GM10266 (cell line): Measurements from ENCODE around the gene NCOR1.
"Not testable (repeated sequence)": the region's sequence is repeated elsewhere in the genome, so short reads cannot be mapped to it uniquely, and the experiment has no call there.

Experiments used
- DNase-seq: peaks from one replicate; pipeline ENCODE4 v3.0.0; 2012; ENCODE audit errors: extremely low spot score
- CTCF ChIP-seq: IDR thresholded peaks from 2 replicates; pipeline ENCODE4 v1.5.1; 2012; ENCODE audit warnings: mild to moderate bottlenecking, low read depth; ENCODE audit not compliant: control insufficient read depth, insufficient read depth; ENCODE audit errors: missing control alignments

The NCOR1 gene

GRCh38 chr17:16191604-16192003, 23.7 kb downstream of the NCOR1 start:
- DNase-seq = no peak
- no peak for TF ChIP-seq CTCF

- no peak for DNase-seq
- TF ChIP-seq CTCF = no peak
These were observed 24.5 kb downstream of the NCOR1 start for GRCh38 chr17:16190703-16191360.

- no peak for TF ChIP-seq CTCF
- DNase-seq = no peak
These were observed 25.5 kb downstream of the NCOR1 start for GRCh38 chr17:16189791-16190348.

- no peak for DNase-seq
- no peak for TF ChIP-seq CTCF
These were observed 27.7 kb downstream of the NCOR1 start for GRCh38 chr17:16187642-16188041.

GRCh38 chr17:16181581-16181980, 33.8 kb downstream of the NCOR1 start:
- no peak for TF ChIP-seq CTCF
- DNase-seq = no peak

GRCh38 chr17:16178836-16179235, 36.5 kb downstream of the NCOR1 start:
- DNase-seq = no peak
- no peak for TF ChIP-seq CTCF

- no peak for DNase-seq
- no peak for TF ChIP-seq CTCF
These were observed 43.7 kb downstream of the NCOR1 start for GRCh38 chr17:16171613-16172012.

- DNase-seq = not testable (repeated sequence)
These were observed 48.6 kb downstream of the NCOR1 start for GRCh38 chr17:16166766-16167165.
